Activated gamma-delta T cell treated with Interleukin-2 at 50 U/mL for 16 hours (primary cell): ENCODE data around the gene DZIP3.

Experiments used
- DNase-seq: peaks from one replicate; pipeline ENCODE4 v3.0.0-alpha.2; 2020

Gene DZIP3

GRCh38 chr3:108713009-108713516 lies 123.5 kb downstream of the DZIP3 start:
- no peak for DNase-seq

- DNase-seq: no peak
These were observed 124.3 kb downstream of the DZIP3 start for GRCh38 chr3:108713816-108714215.

- DNase-seq: no peak
These were observed 128.9 kb downstream of the DZIP3 start for GRCh38 chr3:108718454-108718853.

- no peak for DNase-seq
These were observed 129.8 kb downstream of the DZIP3 start for GRCh38 chr3:108719178-108719806.

- DNase-seq: no peak
These were observed 133.2 kb downstream of the DZIP3 start for GRCh38 chr3:108722724-108723123.

GRCh38 chr3:108724101-108724500 lies 134.6 kb downstream of the DZIP3 start:
- no peak for DNase-seq

- DNase-seq: no peak
These were observed 138.6 kb downstream of the DZIP3 start for GRCh38 chr3:108728105-108728504.

GRCh38 chr3:108728934-108729333 lies 139.4 kb downstream of the DZIP3 start:
- no peak for DNase-seq

GRCh38 chr3:108736821-108737220 lies 147.3 kb downstream of the DZIP3 start:
- DNase-seq: no peak

- DNase-seq: no peak
These were observed 153.4 kb downstream of the DZIP3 start for GRCh38 chr3:108742929-108743328.
